Sigmoid colon (tissue), 7 donors: ENCODE results near the gene CLBA1. TPM values are rescaled to one million over a fixed set of nuclear protein-coding genes. Genes with fewer than 3 reads are reported as not detected.
A peak's percentile ranks its signal among the peaks of the same experiment; 100 is the strongest.

Experiments
- DNase-seq: peaks from one replicate; pipeline ENCODE4 v3.0.0-alpha.2; 2019
- H3K27ac ChIP-seq, 4 donors: fragments of 200-600 bp; sonication (generic); one replicate each; pipeline ENCODE4 v1.5.1; 2016 to 2019; ENCODE audit warnings: mild to moderate bottlenecking in 1 of 4
- H3K27me3 ChIP-seq, 3 donors: fragments of 200-600 bp; sonication (generic); one replicate each; pipeline ENCODE4 v1.5.1; 2019; ENCODE audit warnings: mild to moderate bottlenecking in 1 of 3
- H3K36me3 ChIP-seq, 4 donors: fragments of 200-600 bp; sonication (generic); one replicate each; pipeline ENCODE4 v1.5.1; 2016 to 2019
- H3K4me1 ChIP-seq, 4 donors: fragments of 200-600 bp; sonication (generic); one replicate each; pipeline ENCODE4 v1.5.1; 2017 to 2019
- H3K4me3 ChIP-seq, 4 donors: fragments of 200-600 bp; sonication (generic); one replicate each; pipeline ENCODE4 v1.5.1; 2017 to 2019; ENCODE audit warnings: mild to moderate bottlenecking in 2 of 4, moderate library complexity in 1 of 4
- H3K9me3 ChIP-seq, 4 donors: fragments of 200-600 bp in 3 of 4; sonication (generic) in 3 of 4; one replicate each; pipeline versions ENCODE4 v1.5.1 to v1.6.1; 2013 to 2019
- EP300 ChIP-seq, 4 donors: sonication (generic); formaldehyde crosslinking; IDR thresholded peaks; one replicate each; pipeline ENCODE4 v1.6.1; 2017; ENCODE audit warnings: antibody characterized with exemption in 4 of 4
- POLR2A ChIP-seq, 2 donors: fragments of 450-650 bp; IDR thresholded peaks; one replicate each; pipeline ENCODE4 v1.6.1; 2016; ENCODE audit warnings: antibody characterized with exemption in 2 of 2, mild to moderate bottlenecking in 2 of 2, moderate library complexity in 2 of 2
- POLR2AphosphoS5 ChIP-seq, 4 donors: sonication (generic); formaldehyde crosslinking; IDR thresholded peaks; one replicate each; pipeline ENCODE4 v1.6.1; 2017; ENCODE audit warnings: antibody characterized with exemption in 4 of 4
- WGBS, 2 donors: extraction: QIAGEN DNeasy Blood & Tissue Kit; methylation state at CpG; one replicate each; pipeline ENCODE4 v1.1.7; 2013; 5-methylcytosine and 5-hydroxymethylcytosine counted together
- intact Hi-C: fragments of 100-400 bp; cut with DNase I; formaldehyde crosslinking; loops from one replicate; pipeline ENCODE4 v1.15.1; 2023
- polyA plus RNA-seq, 3 donors: library from polyadenylated mRNA; stranded (reverse); fragments of 200-250 nt; gene quantifications; one replicate each; pipeline ENCODE4 v1.2.3, GENCODE V29; 2013
- total RNA-seq, 4 donors: library from RNA; depleted of rRNA; stranded (reverse); fragments of >200 nt; gene quantifications; one replicate each; pipeline ENCODE4 v1.1.0, GENCODE V29; 2016
- TF ChIP-seq, protein P1 (sequence below), 4 experiments: fragments of 450-650 bp in 3 of 4; fragments of 200-600 bp in 1 of 4; IDR thresholded peaks; one replicate each; pipeline ENCODE4 v1.5.1; 2016 to 2019; ENCODE audit warnings: antibody characterized with exemption in 4 of 4, mild to moderate bottlenecking in 3 of 4, moderate library complexity in 2 of 4
- donor health status: healthy with polysubstance abuse.
- donor health status: Bipolar disorder and iron deficiency.
- donor health status: healthy.

The CLBA1 gene
- total and polyA plus RNA-seq, 7 donors: 2.8 to 8.4 (median 3.3) TPM

DNA sequence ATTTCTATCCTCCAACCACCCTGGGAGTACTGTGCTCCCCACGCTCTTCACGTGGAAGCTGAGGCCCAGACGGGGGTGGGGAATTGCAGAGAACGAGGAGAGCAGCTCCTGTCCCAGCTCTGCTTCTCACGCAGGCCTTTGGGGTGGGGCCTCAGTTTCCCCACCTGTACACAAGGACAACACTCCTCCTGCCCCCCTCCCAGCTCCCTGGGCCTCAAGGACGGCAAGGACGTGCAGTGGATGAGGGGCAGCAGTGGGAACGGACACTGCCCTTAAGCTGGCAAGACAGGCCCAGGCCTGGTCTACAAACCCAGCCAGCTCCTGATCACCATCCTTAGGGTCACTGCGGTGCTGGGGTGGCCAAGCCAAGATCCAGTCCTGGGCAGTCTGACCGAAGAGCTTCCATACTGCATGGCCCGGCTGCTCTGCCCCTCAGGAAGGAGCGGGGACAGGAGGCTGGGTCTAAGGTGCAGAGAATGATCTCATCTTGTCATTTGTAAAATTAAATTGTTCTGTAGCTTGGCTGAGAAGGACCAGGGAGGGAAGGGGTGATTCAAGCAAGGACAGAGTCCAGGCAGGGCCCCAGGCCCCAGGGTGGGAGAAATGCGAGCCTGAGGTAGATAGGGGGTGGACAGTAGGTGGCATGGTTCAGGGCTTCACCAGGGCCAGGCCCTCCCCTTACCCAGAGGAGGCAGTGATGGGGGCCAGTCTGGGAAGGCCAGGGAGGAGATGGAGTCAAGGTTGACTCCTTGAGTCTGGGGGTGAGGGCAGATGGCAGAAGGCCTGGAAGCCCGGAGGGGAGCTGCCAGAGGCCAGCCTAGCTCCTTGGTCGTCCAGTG lies 1.3 kb upstream of the CLBA1 start:
- Histone ChIP-seq H3K36me3 (no peaks in the 10 kb centered on the region), H3K4me1 (peaks cover 0 to 26% (median 23%) of the 10 kb centered on the region in 4 donors), H3K9me3 (no peaks in the 10 kb centered on the region), H3K27me3 (no peaks in the 10 kb centered on the region), H3K27ac (peak overlapping the region; percentile 71 to 85 (median 78)), H3K4me3 (no peak overlapping the region)
- WGBS, 2 donors: 89 to 93% methylated on average over 15 of the region's 15 CpGs
- intact Hi-C loops: loop anchor here (2.0 kb wide), 1 partner anchor 27 kb away; no protein-coding TSS in a partner anchor
- no peak for DNase-seq
- TF ChIP-seq EP300 (IDR thresholded peaks at IDR 0.05): no peak
- TF ChIP-seq, protein P1, sequence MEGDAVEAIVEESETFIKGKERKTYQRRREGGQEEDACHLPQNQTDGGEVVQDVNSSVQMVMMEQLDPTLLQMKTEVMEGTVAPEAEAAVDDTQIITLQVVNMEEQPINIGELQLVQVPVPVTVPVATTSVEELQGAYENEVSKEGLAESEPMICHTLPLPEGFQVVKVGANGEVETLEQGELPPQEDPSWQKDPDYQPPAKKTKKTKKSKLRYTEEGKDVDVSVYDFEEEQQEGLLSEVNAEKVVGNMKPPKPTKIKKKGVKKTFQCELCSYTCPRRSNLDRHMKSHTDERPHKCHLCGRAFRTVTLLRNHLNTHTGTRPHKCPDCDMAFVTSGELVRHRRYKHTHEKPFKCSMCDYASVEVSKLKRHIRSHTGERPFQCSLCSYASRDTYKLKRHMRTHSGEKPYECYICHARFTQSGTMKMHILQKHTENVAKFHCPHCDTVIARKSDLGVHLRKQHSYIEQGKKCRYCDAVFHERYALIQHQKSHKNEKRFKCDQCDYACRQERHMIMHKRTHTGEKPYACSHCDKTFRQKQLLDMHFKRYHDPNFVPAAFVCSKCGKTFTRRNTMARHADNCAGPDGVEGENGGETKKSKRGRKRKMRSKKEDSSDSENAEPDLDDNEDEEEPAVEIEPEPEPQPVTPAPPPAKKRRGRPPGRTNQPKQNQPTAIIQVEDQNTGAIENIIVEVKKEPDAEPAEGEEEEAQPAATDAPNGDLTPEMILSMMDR (IDR thresholded peaks at IDR 0.05): no peak
- TF ChIP-seq POLR2AphosphoS5 (IDR thresholded peaks at IDR 0.05): no peak
- no peak for TF ChIP-seq POLR2A (IDR thresholded peaks at IDR 0.05)

DNA sequence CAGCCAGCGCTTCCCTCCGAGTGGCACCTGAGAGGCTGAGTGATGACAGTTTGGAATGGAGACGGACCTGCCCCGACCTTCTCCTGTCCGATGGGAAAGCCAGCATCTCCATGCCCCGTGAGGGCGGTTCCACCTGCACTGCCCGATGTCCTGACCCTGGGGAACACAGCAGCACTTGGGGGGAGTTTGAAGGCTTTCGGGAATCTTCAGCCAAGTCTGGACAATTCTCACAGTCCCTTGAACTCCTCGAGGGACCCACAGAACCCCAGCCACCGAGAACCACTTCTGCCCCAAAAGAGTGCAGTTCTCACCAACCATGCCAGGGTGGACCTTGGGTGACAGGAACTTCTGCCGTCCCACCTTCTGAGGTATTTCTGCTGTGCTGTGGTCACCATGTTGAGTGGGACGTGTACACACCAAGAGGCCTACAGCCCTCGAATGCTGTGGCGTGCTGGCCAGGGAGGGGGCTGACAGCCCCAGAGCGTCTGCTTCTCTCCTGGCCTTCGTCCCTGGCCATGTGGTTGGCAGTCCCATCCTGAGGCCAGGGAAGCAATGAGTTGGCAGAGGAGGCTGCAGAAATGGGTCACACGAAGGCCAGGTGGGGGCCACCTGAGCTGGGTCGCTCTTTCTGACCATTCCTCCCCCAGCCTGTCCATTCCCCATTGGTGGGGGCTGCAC lies 1.0 kb downstream of the CLBA1 start:
- Histone ChIP-seq H3K4me1 (peaks cover 0 to 13% (median 12%) of the 10 kb centered on the region in 4 donors), H3K4me3 (peak overlapping the region; percentile 63 to 92 (median 81)), H3K36me3 (peaks cover 0 to 6% (median under 1%) of the 10 kb centered on the region in 4 donors), H3K9me3 (no peaks in the 10 kb centered on the region), H3K27ac (peak overlapping the region in 1 of 4 donors; percentile 71), H3K27me3 (no peaks in the 10 kb centered on the region)
- TF ChIP-seq POLR2A (IDR thresholded peaks at IDR 0.05) (no peak), EP300 (IDR thresholded peaks at IDR 0.05) (no peak), POLR2AphosphoS5 (IDR thresholded peaks at IDR 0.05) (no peak)
- TF ChIP-seq, protein P1 (IDR thresholded peaks at IDR 0.05): no peak
- WGBS, 2 donors: 55 to 66% methylated on average over 19 of the region's 19 CpGs
- intact Hi-C loops: no loop called here
- DNase-seq: no peak

DNA sequence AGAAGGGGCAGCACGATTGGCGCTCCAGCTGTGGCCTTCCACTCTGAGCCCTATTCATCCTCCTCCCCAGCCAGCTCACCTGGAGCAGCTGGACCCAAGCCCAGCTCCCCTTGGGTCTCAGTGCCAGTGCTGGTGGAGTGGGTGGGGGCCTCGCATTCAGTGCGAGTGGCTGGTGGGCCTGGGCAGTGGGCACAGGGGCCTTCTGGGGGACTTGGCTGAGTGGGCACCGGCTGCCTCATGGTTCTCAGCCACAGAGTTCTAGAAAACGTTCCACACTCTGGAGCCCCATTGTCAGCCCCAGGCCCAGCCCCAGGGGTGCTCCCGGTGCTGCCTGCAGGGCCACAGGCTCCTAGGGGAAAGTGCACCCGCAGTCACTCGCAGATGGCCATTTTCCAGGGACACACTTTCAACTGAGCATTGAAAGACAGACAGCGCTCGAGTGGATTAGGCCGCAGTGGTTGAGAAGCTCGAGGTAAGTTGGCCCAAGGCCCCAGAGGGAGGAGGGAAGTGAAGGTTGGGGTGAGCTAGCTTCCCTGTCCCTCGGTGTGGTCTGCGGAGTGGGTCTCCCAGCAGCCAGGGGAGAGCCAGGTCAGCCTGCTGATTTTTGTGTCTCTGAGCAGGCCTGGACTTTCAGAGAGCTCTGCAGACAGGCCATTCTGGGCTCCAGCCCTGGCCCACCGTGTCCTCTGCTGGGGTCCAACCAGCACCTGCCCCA lies 3.8 kb downstream of the CLBA1 start:
- TF ChIP-seq POLR2AphosphoS5 (IDR thresholded peaks at IDR 0.05) (no peak), POLR2A (IDR thresholded peaks at IDR 0.05) (no peak), EP300 (IDR thresholded peaks at IDR 0.05) (no peak)
- TF ChIP-seq, protein P1 (IDR thresholded peaks at IDR 0.05): no peak
- Histone ChIP-seq H3K36me3 (peaks cover 0 to 33% (median 7%) of the 10 kb centered on the region in 4 donors), H3K27ac (no peak overlapping the region), H3K4me1 (peaks cover 0 to 13% (median 12%) of the 10 kb centered on the region in 4 donors), H3K4me3 (no peak overlapping the region), H3K9me3 (no peaks in the 10 kb centered on the region), H3K27me3 (no peaks in the 10 kb centered on the region)
- no peak for DNase-seq
- WGBS, 2 donors: 93% methylated on average over 16 of the region's 16 CpGs
- intact Hi-C loops: no loop called here

DNA sequence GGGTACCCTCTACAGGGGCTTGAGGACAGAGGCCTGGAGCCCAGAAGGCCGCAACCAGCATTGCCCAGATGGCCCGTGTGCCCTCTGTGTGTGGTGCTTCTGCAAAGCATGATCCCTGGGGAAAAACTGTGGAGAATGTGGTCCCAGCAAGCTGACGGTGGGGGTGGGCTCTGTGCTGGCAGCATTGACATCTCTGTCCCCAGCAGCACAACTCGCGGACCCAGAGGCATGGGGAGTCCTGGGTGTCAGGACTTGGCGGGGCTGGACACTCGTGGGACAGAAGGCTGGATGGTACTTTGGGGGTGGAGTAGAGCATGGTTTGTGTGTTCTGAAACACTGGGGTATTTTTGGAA lies 4.3 kb downstream of the CLBA1 start:
- Histone ChIP-seq H3K9me3 (no peaks in the 10 kb centered on the region), H3K4me1 (peaks cover 0 to 13% (median 12%) of the 10 kb centered on the region in 4 donors), H3K27me3 (no peaks in the 10 kb centered on the region), H3K36me3 (peaks cover 0 to 39% (median 7%) of the 10 kb centered on the region in 4 donors), H3K27ac (no peak overlapping the region), H3K4me3 (no peak overlapping the region)
- TF ChIP-seq EP300 (IDR thresholded peaks at IDR 0.05): no peak
- TF ChIP-seq POLR2A (IDR thresholded peaks at IDR 0.05): no peak
- no peak for TF ChIP-seq POLR2AphosphoS5 (IDR thresholded peaks at IDR 0.05)
- TF ChIP-seq, protein P1 (IDR thresholded peaks at IDR 0.05): no peak
- WGBS, 2 donors: 92 to 93% methylated on average over 7 of the region's 7 CpGs
- intact Hi-C loops: no loop called here
- DNase-seq: no peak
